HCT116 (cell line): ENCODE measurements around the gene GON4L. TPM values are rescaled to one million over a fixed set of nuclear protein-coding genes. Genes with fewer than 3 reads are reported as not detected.

Experiments used
- ATAC-seq: fragments of 200-7000 bp; cut with Tn5 transposase; 2 replicates; pipeline ENCODE4 v1.9.1; 2020; ENCODE audit warnings: mild to moderate bottlenecking, moderate library complexity
- BruUV-seq: library from RNA; stranded (reverse); fragments of 400-500 nt; replicated peaks from 2 replicates; lab custom pipeline; 2021; lab: Mats Ljungman, UMichigan
- CTCF ChIA-PET: fragments of 300-600 bp; sonication (Branson Sonifier 250); formaldehyde crosslinking; loops from one replicate; lab custom pipeline; 2021; ENCODE audit warnings: antibody characterized with exemption; lab: Charles Lee
- POLR2A ChIA-PET: fragments of 300-600, 350-600 bp; sonication (Branson Sonifier 250); formaldehyde crosslinking; loops from one replicate; lab custom pipeline; 2021; ENCODE audit warnings: antibody characterized with exemption; lab: Charles Lee
- RAD21 ChIA-PET, 2 experiments: fragments of 300-600 bp; sonication (Branson Sonifier 250); formaldehyde crosslinking; loops; one replicate each; lab custom pipeline; 2023; ENCODE audit warnings: low total read pairs in 2 of 2; ENCODE audit not compliant: uncharacterized antibody in 2 of 2, unreplicated experiment in 2 of 2, low non-redundant PET in 1 of 2; lab: Charles Lee
- DNase-seq: peaks from one replicate; pipeline ENCODE4 v3.0.0-alpha.2; 2010; ENCODE audit warnings: low read depth, low spot score
- H2AFZ ChIP-seq: fragments of 200-600 bp; shearing (Covaris generic), sonication (generic); 2 replicates; pipeline ENCODE4 v1.6.1; 2017; ENCODE audit warnings: low read depth, mixed run types, mixed read lengths, antibody characterized with exemption, low read length; ENCODE audit not compliant: poor library complexity, severe bottlenecking
- H3K27ac ChIP-seq: 2 replicates; pipeline ENCODE4 v1.5.1; 2012; ENCODE audit warnings: low read depth, low read length
- H3K27me3 ChIP-seq: fragments of 200-600 bp; sonication (generic); 2 replicates; pipeline ENCODE4 v1.6.1; 2016; ENCODE audit warnings: mixed run types, low read length, mixed read lengths; ENCODE audit not compliant: insufficient read depth
- H3K36me3 ChIP-seq, 2 experiments: fragments of 200-500 bp in 1 of 2; fragments of 200-600 bp in 1 of 2; sonication (Bioruptor generic) in 1 of 2; sonication (generic) in 1 of 2; 2 replicates each; pipeline versions ENCODE4 v1.5.1 to v1.6.1; 2014 to 2016; ENCODE audit warnings: low read length in 2 of 2, inconsistent platforms in 1 of 2, mixed read lengths in 1 of 2, mixed run types in 1 of 2; ENCODE audit not compliant: insufficient read depth in 2 of 2, control insufficient read depth in 1 of 2
- H3K4me1 ChIP-seq, 2 experiments: fragments of 200-600 bp in 1 of 2; sonication (generic) in 1 of 2; 2 replicates each; pipeline versions ENCODE4 v1.5.1 to v1.6.1; 2012 to 2017; ENCODE audit warnings: low read length in 2 of 2, inconsistent platforms in 1 of 2, mild to moderate bottlenecking in 1 of 2, mixed read lengths in 1 of 2, mixed run types in 1 of 2, moderate library complexity in 1 of 2; ENCODE audit not compliant: insufficient read depth in 2 of 2, control insufficient read depth in 1 of 2
- H3K4me2 ChIP-seq: fragments of 200-600 bp; sonication (generic); 2 replicates; pipeline ENCODE4 v1.6.1; 2017; ENCODE audit warnings: mixed run types, low read length, mixed read lengths
- H3K4me3 ChIP-seq, 2 experiments: fragments of 200-600 bp in 1 of 2; sonication (generic) in 1 of 2; replicated peaks in 1 of 2; 2 replicates each; pipeline ENCODE4 v1.5.1; 2011 to 2016; ENCODE audit warnings: low read length in 2 of 2, control low read depth in 1 of 2, low read depth in 1 of 2, mild to moderate bottlenecking in 1 of 2, mixed read lengths in 1 of 2, mixed run types in 1 of 2
- H3K79me2 ChIP-seq: fragments of 200-600 bp; sonication (generic); 2 replicates; pipeline ENCODE4 v1.6.1; 2017; ENCODE audit warnings: mild to moderate bottlenecking, mixed run types, low read length, moderate library complexity, mixed read lengths; ENCODE audit not compliant: insufficient read depth
- H3K9ac ChIP-seq: fragments of 200-600 bp; sonication (generic); 2 replicates; pipeline ENCODE4 v1.6.1; 2016; ENCODE audit warnings: low read length, mixed read lengths
- H3K9me2 ChIP-seq: fragments of 200-600 bp; sonication (generic), shearing (Covaris generic); 2 replicates; pipeline ENCODE4 v1.6.1; 2017; ENCODE audit warnings: mixed run types, mild to moderate bottlenecking, moderate library complexity; ENCODE audit not compliant: insufficient read depth
- H3K9me3 ChIP-seq, 2 experiments: fragments of 200-500 bp in 1 of 2; fragments of 200-600 bp in 1 of 2; sonication (Bioruptor generic) in 1 of 2; sonication (generic) in 1 of 2; 2 replicates each; pipeline ENCODE4 v1.6.1; 2014 to 2017; ENCODE audit warnings: low read length in 2 of 2, mixed read lengths in 2 of 2, inconsistent platforms in 1 of 2, low read depth in 1 of 2, mild to moderate bottlenecking in 1 of 2, mixed run types in 1 of 2, moderate library complexity in 1 of 2; ENCODE audit not compliant: control insufficient read depth in 1 of 2, insufficient read depth in 1 of 2
- H4K20me1 ChIP-seq: fragments of 200-600 bp; sonication (generic), shearing (Covaris generic); 2 replicates; pipeline ENCODE4 v1.6.1; 2017; ENCODE audit warnings: mixed run types, mild to moderate bottlenecking, moderate library complexity; ENCODE audit not compliant: insufficient read depth
- CBX3 ChIP-seq: IDR thresholded peaks from 2 replicates; pipeline ENCODE4 v1.6.1; 2012; ENCODE audit warnings: low read depth
- EGR1 ChIP-seq: IDR thresholded peaks from 2 replicates; pipeline ENCODE4 v1.6.1; 2012; ENCODE audit warnings: low read depth
- ELF1 ChIP-seq: IDR thresholded peaks from 2 replicates; pipeline ENCODE4 v1.6.1; 2012; ENCODE audit warnings: low read depth, borderline replicate concordance
- EZH2 ChIP-seq: fragments of 200-600 bp; sonication (generic); IDR thresholded peaks from 2 replicates; pipeline ENCODE4 v1.6.1; 2017; ENCODE audit warnings: antibody characterized with exemption, mixed run types
- EZH2phosphoT487 ChIP-seq: fragments of 200-600 bp; IDR thresholded peaks from 2 replicates; pipeline ENCODE4 v1.6.1; 2018; ENCODE audit warnings: antibody characterized with exemption, borderline replicate concordance
- FOSL1 ChIP-seq: IDR thresholded peaks from 2 replicates; pipeline ENCODE4 v1.6.1; 2012; ENCODE audit warnings: low read depth
- JUND ChIP-seq: IDR thresholded peaks from 2 replicates; pipeline ENCODE4 v1.6.1; 2012
- POLR2AphosphoS5 ChIP-seq: IDR thresholded peaks from 2 replicates; pipeline ENCODE4 v1.6.1; 2011; ENCODE audit warnings: mild to moderate bottlenecking, low read depth, low read length, moderate library complexity
- SIN3A ChIP-seq: IDR thresholded peaks from 2 replicates; pipeline ENCODE4 v1.6.1; 2012; ENCODE audit warnings: low read depth
- SP1 ChIP-seq: IDR thresholded peaks from 2 replicates; pipeline ENCODE4 v1.6.1; 2012; ENCODE audit warnings: low read depth
- SRF ChIP-seq: IDR thresholded peaks from 2 replicates; pipeline ENCODE4 v1.6.1; 2012; ENCODE audit warnings: low read depth
- TCF7L2 ChIP-seq: IDR thresholded peaks from 2 replicates; pipeline ENCODE4 v1.7.0; 2011; ENCODE audit warnings: borderline replicate concordance, inconsistent platforms; ENCODE audit not compliant: insufficient read depth, insufficient read length; ENCODE audit errors: extremely low read depth
- YY1 ChIP-seq: IDR thresholded peaks from 2 replicates; pipeline ENCODE4 v1.6.1; 2011; ENCODE audit warnings: low read length, low read depth, moderate library complexity, mild to moderate bottlenecking; ENCODE audit not compliant: insufficient replicate concordance; ENCODE audit errors: extremely low read depth
- ZNF274 ChIP-seq: fragments of 200-500 bp; sonication (Bioruptor generic); IDR thresholded peaks from 2 replicates; pipeline ENCODE4 v1.6.1; 2014; ENCODE audit warnings: mild to moderate bottlenecking, low read depth, low read length, inconsistent platforms
- intact Hi-C: fragments of 100-400 bp; cut with micrococcal nuclease; formaldehyde crosslinking; loops from 2 replicates; pipeline ENCODE4 v1.10.0; 2022
- total RNA-seq: library from RNA; stranded (reverse); gene quantifications from one replicate; pipeline ENCODE4 v1.2.1, GENCODE V29; 2021; ENCODE audit not compliant: unreplicated experiment
- TF ChIP-seq, protein P1 (sequence below): IDR thresholded peaks from 2 replicates; pipeline ENCODE4 v1.6.1; 2012
- TF ChIP-seq, protein P2 (sequence below): IDR thresholded peaks from 2 replicates; pipeline ENCODE4 v1.6.1; 2011; ENCODE audit warnings: mild to moderate bottlenecking, low read length, moderate library complexity; ENCODE audit not compliant: insufficient replicate concordance; ENCODE audit errors: extremely low read depth
- TF ChIP-seq, protein P3 (sequence below): IDR thresholded peaks from 2 replicates; pipeline ENCODE4 v1.6.1; 2012
- TF ChIP-seq, protein P4 (sequence below), 3 experiments: fragments of 200-600 bp in 1 of 3; sonication (generic) in 1 of 3; IDR thresholded peaks in 2 of 3; conservative IDR thresholded peaks in 1 of 3; 2 replicates each; pipeline ENCODE4 v1.5.1; 2012 to 2017; ENCODE audit warnings: low read depth in 2 of 3, low read length in 2 of 3, antibody characterized with exemption in 1 of 3, borderline replicate concordance in 1 of 3, control low read depth in 1 of 3, mild to moderate bottlenecking in 1 of 3, mixed read lengths in 1 of 3, mixed run types in 1 of 3, moderate library complexity in 1 of 3; ENCODE audit not compliant: insufficient read depth in 1 of 3
- TF ChIP-seq, protein P5 (sequence below): IDR thresholded peaks from 2 replicates; pipeline ENCODE4 v1.6.1; 2012; ENCODE audit warnings: low read depth

GON4L gene
- total RNA-seq, 1 experiment from 2014 or later, result 40.8 TPM

DNA sequence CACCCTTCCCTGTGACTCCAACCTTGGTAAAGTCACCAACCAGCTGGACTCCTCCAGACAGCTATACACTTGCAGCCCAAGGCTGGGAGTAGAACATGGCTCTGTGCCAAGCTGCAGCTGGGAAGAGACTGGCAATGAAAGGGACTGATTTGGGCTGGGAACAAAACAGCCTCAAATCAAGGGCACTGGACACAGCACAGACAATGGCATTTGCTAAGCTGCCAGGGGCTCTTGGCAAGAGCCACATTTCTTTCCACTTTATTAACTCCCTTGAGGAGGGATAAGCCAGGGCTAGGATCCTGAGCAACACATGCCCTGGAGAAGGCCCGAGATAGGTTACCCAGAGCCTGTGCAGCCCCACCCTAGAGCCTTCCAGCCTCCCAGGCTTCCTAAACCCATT is 14.4 kb upstream of the GON4L start:
- no peaks in the 10 kb centered on the region for H3K9me3 ChIP-seq
- intact Hi-C loops, result no loop called here
- TF ChIP-seq, protein P1, sequence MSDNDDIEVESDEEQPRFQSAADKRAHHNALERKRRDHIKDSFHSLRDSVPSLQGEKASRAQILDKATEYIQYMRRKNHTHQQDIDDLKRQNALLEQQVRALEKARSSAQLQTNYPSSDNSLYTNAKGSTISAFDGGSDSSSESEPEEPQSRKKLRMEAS, result no peak
- TF ChIP-seq SIN3A, result no peak
- no peak for TF ChIP-seq EZH2
- TF ChIP-seq, protein P2, sequence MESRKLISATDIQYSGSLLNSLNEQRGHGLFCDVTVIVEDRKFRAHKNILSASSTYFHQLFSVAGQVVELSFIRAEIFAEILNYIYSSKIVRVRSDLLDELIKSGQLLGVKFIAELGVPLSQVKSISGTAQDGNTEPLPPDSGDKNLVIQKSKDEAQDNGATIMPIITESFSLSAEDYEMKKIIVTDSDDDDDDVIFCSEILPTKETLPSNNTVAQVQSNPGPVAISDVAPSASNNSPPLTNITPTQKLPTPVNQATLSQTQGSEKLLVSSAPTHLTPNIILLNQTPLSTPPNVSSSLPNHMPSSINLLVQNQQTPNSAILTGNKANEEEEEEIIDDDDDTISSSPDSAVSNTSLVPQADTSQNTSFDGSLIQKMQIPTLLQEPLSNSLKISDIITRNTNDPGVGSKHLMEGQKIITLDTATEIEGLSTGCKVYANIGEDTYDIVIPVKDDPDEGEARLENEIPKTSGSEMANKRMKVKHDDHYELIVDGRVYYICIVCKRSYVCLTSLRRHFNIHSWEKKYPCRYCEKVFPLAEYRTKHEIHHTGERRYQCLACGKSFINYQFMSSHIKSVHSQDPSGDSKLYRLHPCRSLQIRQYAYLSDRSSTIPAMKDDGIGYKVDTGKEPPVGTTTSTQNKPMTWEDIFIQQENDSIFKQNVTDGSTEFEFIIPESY, result no peak
- no peak for TF ChIP-seq CBX3
- no peak for TF ChIP-seq ELF1
- TF ChIP-seq, protein P3, sequence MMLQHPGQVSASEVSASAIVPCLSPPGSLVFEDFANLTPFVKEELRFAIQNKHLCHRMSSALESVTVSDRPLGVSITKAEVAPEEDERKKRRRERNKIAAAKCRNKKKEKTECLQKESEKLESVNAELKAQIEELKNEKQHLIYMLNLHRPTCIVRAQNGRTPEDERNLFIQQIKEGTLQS, result no peak
- no peak for TF ChIP-seq FOSL1
- no peak for TF ChIP-seq YY1
- TF ChIP-seq SRF, result no peak
- no peak for TF ChIP-seq TCF7L2
- TF ChIP-seq EGR1, result no peak
- TF ChIP-seq, protein P4, sequence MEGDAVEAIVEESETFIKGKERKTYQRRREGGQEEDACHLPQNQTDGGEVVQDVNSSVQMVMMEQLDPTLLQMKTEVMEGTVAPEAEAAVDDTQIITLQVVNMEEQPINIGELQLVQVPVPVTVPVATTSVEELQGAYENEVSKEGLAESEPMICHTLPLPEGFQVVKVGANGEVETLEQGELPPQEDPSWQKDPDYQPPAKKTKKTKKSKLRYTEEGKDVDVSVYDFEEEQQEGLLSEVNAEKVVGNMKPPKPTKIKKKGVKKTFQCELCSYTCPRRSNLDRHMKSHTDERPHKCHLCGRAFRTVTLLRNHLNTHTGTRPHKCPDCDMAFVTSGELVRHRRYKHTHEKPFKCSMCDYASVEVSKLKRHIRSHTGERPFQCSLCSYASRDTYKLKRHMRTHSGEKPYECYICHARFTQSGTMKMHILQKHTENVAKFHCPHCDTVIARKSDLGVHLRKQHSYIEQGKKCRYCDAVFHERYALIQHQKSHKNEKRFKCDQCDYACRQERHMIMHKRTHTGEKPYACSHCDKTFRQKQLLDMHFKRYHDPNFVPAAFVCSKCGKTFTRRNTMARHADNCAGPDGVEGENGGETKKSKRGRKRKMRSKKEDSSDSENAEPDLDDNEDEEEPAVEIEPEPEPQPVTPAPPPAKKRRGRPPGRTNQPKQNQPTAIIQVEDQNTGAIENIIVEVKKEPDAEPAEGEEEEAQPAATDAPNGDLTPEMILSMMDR (IDR thresholded peaks at IDR 0.05 in 2 of 3, conservative IDR thresholded peaks at IDR 0.05 in 1 of 3; ENCODE audit: borderline replicate concordance in 1 of 3, insufficient read depth in 1 of 3, low read depth in 2 of 3, low read length in 2 of 3), result no peak
- no peak for TF ChIP-seq EZH2phosphoT487
- TF ChIP-seq SP1, result no peak
- TF ChIP-seq POLR2AphosphoS5, result no peak
- TF ChIP-seq JUND, result no peak
- TF ChIP-seq ZNF274, result no peak
- TF ChIP-seq, protein P5, sequence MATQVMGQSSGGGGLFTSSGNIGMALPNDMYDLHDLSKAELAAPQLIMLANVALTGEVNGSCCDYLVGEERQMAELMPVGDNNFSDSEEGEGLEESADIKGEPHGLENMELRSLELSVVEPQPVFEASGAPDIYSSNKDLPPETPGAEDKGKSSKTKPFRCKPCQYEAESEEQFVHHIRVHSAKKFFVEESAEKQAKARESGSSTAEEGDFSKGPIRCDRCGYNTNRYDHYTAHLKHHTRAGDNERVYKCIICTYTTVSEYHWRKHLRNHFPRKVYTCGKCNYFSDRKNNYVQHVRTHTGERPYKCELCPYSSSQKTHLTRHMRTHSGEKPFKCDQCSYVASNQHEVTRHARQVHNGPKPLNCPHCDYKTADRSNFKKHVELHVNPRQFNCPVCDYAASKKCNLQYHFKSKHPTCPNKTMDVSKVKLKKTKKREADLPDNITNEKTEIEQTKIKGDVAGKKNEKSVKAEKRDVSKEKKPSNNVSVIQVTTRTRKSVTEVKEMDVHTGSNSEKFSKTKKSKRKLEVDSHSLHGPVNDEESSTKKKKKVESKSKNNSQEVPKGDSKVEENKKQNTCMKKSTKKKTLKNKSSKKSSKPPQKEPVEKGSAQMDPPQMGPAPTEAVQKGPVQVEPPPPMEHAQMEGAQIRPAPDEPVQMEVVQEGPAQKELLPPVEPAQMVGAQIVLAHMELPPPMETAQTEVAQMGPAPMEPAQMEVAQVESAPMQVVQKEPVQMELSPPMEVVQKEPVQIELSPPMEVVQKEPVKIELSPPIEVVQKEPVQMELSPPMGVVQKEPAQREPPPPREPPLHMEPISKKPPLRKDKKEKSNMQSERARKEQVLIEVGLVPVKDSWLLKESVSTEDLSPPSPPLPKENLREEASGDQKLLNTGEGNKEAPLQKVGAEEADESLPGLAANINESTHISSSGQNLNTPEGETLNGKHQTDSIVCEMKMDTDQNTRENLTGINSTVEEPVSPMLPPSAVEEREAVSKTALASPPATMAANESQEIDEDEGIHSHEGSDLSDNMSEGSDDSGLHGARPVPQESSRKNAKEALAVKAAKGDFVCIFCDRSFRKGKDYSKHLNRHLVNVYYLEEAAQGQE, result no peak
- H2AFZ ChIP-seq, result no peak overlapping the region
- no peak overlapping the region for H3K4me3 ChIP-seq
- no peaks in the 10 kb centered on the region for H3K36me3 ChIP-seq
- no peak overlapping the region for H3K9ac ChIP-seq
- no peaks in the 10 kb centered on the region for H3K9me2 ChIP-seq
- no peak overlapping the region for H3K27ac ChIP-seq
- no peak for ATAC-seq
- H3K27me3 ChIP-seq, result no peaks in the 10 kb centered on the region
- no peak overlapping the region for H3K4me2 ChIP-seq
- POLR2A ChIA-PET, result interaction anchor here (1.9 kb wide), 1 partner anchor 12 kb away, joined by 4 read pairs; no protein-coding TSS in a partner anchor
- H3K79me2 ChIP-seq, result no peaks in the 10 kb centered on the region
- no TSS peak for BruUV-seq
- H4K20me1 ChIP-seq, result no peaks in the 10 kb centered on the region
- no peak for DNase-seq
- no peaks in the 10 kb centered on the region; a peak in 1 of 4 replicates for H3K4me1 ChIP-seq
- CTCF ChIA-PET, result no interaction called here
- RAD21 ChIA-PET, result no interaction called here
